GM18867 (cell line): Measurements from ENCODE around the gene DNAJC27.

Experiments
- ATAC-seq: cut with Tn5 transposase; IDR thresholded peaks from one replicate; pipeline ENCODE4 v1.9.1; 2021; ENCODE audit warnings: mild to moderate bottlenecking, moderate library complexity; ENCODE audit not compliant: unreplicated experiment

The DNAJC27 gene

GRCh38 chr2:24909555-24910177 lies 62.1 kb downstream of the DNAJC27 start:
- ATAC-seq: no peak

- no peak for ATAC-seq
Observed at GRCh38 chr2:24908461-24908901, 63.3 kb downstream of the DNAJC27 start.

GRCh38 chr2:24907116-24907515 lies 64.6 kb downstream of the DNAJC27 start:
- ATAC-seq: no peak

- ATAC-seq: no peak
Observed at GRCh38 chr2:24906466-24906865, 65.3 kb downstream of the DNAJC27 start.

GRCh38 chr2:24903161-24904103 lies 68.3 kb downstream of the DNAJC27 start:
- ATAC-seq: no peak

GRCh38 chr2:24899361-24899910 lies 72.3 kb downstream of the DNAJC27 start:
- no peak for ATAC-seq

GRCh38 chr2:24898122-24899109 lies 73.3 kb downstream of the DNAJC27 start:
- no peak for ATAC-seq

GRCh38 chr2:24894750-24895149 lies 77.0 kb downstream of the DNAJC27 start:
- ATAC-seq: no peak

GRCh38 chr2:24893934-24894333 lies 77.8 kb downstream of the DNAJC27 start:
- ATAC-seq: no peak
